HepG2 (cell line): ENCODE data around the gene ATOH8. TPM values are rescaled to one million over a fixed set of nuclear protein-coding genes. Genes with fewer than 3 reads are reported as not detected.

Source experiments
- ATAC-seq: fragments of 200-7000 bp; cut with Tn5 transposase; 3 replicates; pipeline ENCODE4 v1.9.1; 2020; ENCODE audit warnings: mild to moderate bottlenecking, moderate library complexity
- BruUV-seq: library from RNA; stranded (reverse); fragments of 400-500 nt; replicated peaks from 2 replicates; lab custom pipeline; 2021; lab: Mats Ljungman, UMichigan
- CTCF ChIA-PET: fragments of 300-600 bp; formaldehyde crosslinking; extraction: SDS; loops from one replicate; lab custom pipeline; 2021; ENCODE audit warnings: low total read pairs, inconsistent platforms, low intra/inter-chr PET ratio; lab: Yijun Ruan, JAX
- POLR2A ChIA-PET: fragments of 350-600 bp; sonication (Branson Sonifier 250); formaldehyde crosslinking; loops from one replicate; lab custom pipeline; 2020; ENCODE audit warnings: antibody characterized with exemption, inconsistent platforms; lab: Yijun Ruan, JAX
- DNase-seq: peaks from one replicate; pipeline ENCODE4 v3.0.0-alpha.2; 2015; ENCODE audit warnings: low spot score
- FAIRE-seq: peaks from 3 replicates; lab custom pipeline; 2011; peaks lifted over from hg19 to GRCh38; lab: Jason Lieb, UNC
- H2AFZ ChIP-seq: one replicate; pipeline ENCODE4 v1.6.1; 2011; ENCODE audit warnings: low read length, inconsistent platforms
- H3K27ac ChIP-seq: fragments of 300-600 bp; 3 replicates; pipeline ENCODE4 v1.8.0; 2011; ENCODE audit warnings: mixed run types, mild to moderate bottlenecking, mixed read lengths, low read length, inconsistent platforms; ENCODE audit not compliant: insufficient read depth; ENCODE audit errors: extremely low read length
- H3K27me3 ChIP-seq, 2 experiments: fragments of 200-600 bp in 1 of 2; 2 replicates in 1 of 2; 3 replicates in 1 of 2; pipeline versions ENCODE4 v1.6.0 to v1.8.0; 2011; ENCODE audit warnings: low read length in 2 of 2, mild to moderate bottlenecking in 2 of 2, moderate library complexity in 2 of 2, inconsistent platforms in 1 of 2; ENCODE audit not compliant: insufficient read depth in 2 of 2, control insufficient read depth in 1 of 2
- H3K36me3 ChIP-seq, 2 experiments: fragments of 200-600 bp in 1 of 2; replicated peaks in 1 of 2; 2 replicates in 1 of 2; 3 replicates in 1 of 2; pipeline versions ENCODE4 v1.5.1 to v1.8.0; 2011; ENCODE audit warnings: low read length in 2 of 2, inconsistent platforms in 1 of 2; ENCODE audit not compliant: insufficient read depth in 2 of 2, control insufficient read depth in 1 of 2
- H3K4me1 ChIP-seq: 2 replicates; pipeline ENCODE4 v1.5.1; 2012; ENCODE audit warnings: low read length, inconsistent platforms; ENCODE audit not compliant: insufficient read depth
- H3K4me2 ChIP-seq: 2 replicates; pipeline ENCODE4 v1.6.0; 2011; ENCODE audit warnings: low read depth, low read length, inconsistent platforms
- H3K4me3 ChIP-seq, 3 experiments: fragments of 200-600 bp in 1 of 3; sonication (generic), shearing (Covaris generic) in 1 of 3; replicated peaks in 1 of 3; 2 replicates each; pipeline ENCODE4 v1.5.1; 2011 to 2016; ENCODE audit warnings: low read length in 3 of 3, inconsistent platforms in 2 of 3, low read depth in 2 of 3, mild to moderate bottlenecking in 2 of 3, control low read depth in 1 of 3, mixed read lengths in 1 of 3; ENCODE audit not compliant: insufficient read depth in 1 of 3
- H3K79me2 ChIP-seq: one replicate; pipeline ENCODE4 v1.6.1; 2011; ENCODE audit warnings: low read length, inconsistent platforms; ENCODE audit not compliant: insufficient read depth
- H3K9ac ChIP-seq: 2 replicates; pipeline ENCODE4 v1.6.0; 2011; ENCODE audit warnings: mild to moderate bottlenecking, low read depth, low read length, inconsistent platforms; ENCODE audit not compliant: insufficient read depth
- H3K9me3 ChIP-seq: 2 replicates; pipeline ENCODE4 v1.5.1; 2012; ENCODE audit warnings: mild to moderate bottlenecking, low read length
- H4K20me1 ChIP-seq: 2 replicates; pipeline ENCODE4 v1.6.0; 2011; ENCODE audit warnings: inconsistent platforms, mild to moderate bottlenecking, low read length, moderate library complexity; ENCODE audit not compliant: insufficient read depth
- BRD4 ChIP-seq: sonication (generic); formaldehyde crosslinking; IDR thresholded peaks from 2 replicates; pipeline ENCODE4 v1.4.0; 2020; ENCODE audit warnings: missing genetic modification reagents
- HES4 ChIP-seq: sonication (generic); formaldehyde crosslinking; IDR thresholded peaks from 2 replicates; pipeline ENCODE4 v1.9.0; 2021; ENCODE audit warnings: mild to moderate bottlenecking, missing genetic modification reagents, borderline replicate concordance
- KLF13 ChIP-seq: sonication (generic); formaldehyde crosslinking; IDR thresholded peaks from 2 replicates; pipeline ENCODE4 v1.4.0; 2020; ENCODE audit warnings: mild to moderate bottlenecking, missing genetic modification reagents
- MIER3 ChIP-seq: IDR thresholded peaks from 2 replicates; pipeline ENCODE4 v1.6.1; 2016; ENCODE audit warnings: missing compliant biosample characterization, borderline replicate concordance
- NCOA1 ChIP-seq: sonication (generic); formaldehyde crosslinking; IDR thresholded peaks from 2 replicates; pipeline ENCODE4 v1.9.0; 2021; ENCODE audit warnings: missing genetic modification reagents
- NKX3-1 ChIP-seq: sonication (generic); formaldehyde crosslinking; IDR thresholded peaks from 2 replicates; pipeline ENCODE4 v1.5.0; 2020; ENCODE audit warnings: missing genetic modification reagents
- SOX13 ChIP-seq, 3 experiments: fragments of 450-650 bp in 1 of 3; sonication (generic) in 1 of 3; formaldehyde crosslinking in 1 of 3; IDR thresholded peaks in 2 of 3; conservative IDR thresholded peaks in 1 of 3; 2 replicates each; pipeline versions ENCODE4 v1.5.0 to v1.6.1; 2016 to 2020; ENCODE audit warnings: antibody characterized with exemption in 1 of 3, mild to moderate bottlenecking in 1 of 3, missing compliant biosample characterization in 1 of 3, missing genetic modification reagents in 1 of 3, moderate library complexity in 1 of 3
- ZIK1 ChIP-seq: sonication (generic); formaldehyde crosslinking; IDR thresholded peaks from 2 replicates; pipeline ENCODE4 v1.5.0; 2020; ENCODE audit warnings: mild to moderate bottlenecking, low read depth, missing genetic modification reagents, borderline replicate concordance
- ZNF629 ChIP-seq: sonication (generic); formaldehyde crosslinking; conservative IDR thresholded peaks from 2 replicates; pipeline ENCODE4 v1.5.0; 2020; ENCODE audit warnings: missing genetic modification reagents
- ZNF83 ChIP-seq: sonication (generic); formaldehyde crosslinking; IDR thresholded peaks from 2 replicates; pipeline ENCODE4 v1.4.0; 2020; ENCODE audit warnings: missing genetic modification reagents, mild to moderate bottlenecking, borderline replicate concordance
- ZSCAN12 ChIP-seq: sonication (generic); formaldehyde crosslinking; IDR thresholded peaks from 2 replicates; pipeline ENCODE4 v1.9.0; 2021; ENCODE audit warnings: mild to moderate bottlenecking, missing genetic modification reagents
- WGBS: methylation state at CpG from one replicate; pipeline ENCODE4 v1.1.6; 2017; ENCODE audit warnings: low lambda C conversion rate; 5-methylcytosine and 5-hydroxymethylcytosine counted together
- in situ Hi-C: cut with HindIII; loops from 2 replicates; pipeline ENCODE4 v1.10.0; 2017; ENCODE audit warnings: low pct_unique_long_range_greater_than_20kb; ENCODE audit not compliant: extremely low pct_ligation_motif_present
- intact Hi-C: fragments of 100-400 bp; cut with micrococcal nuclease; formaldehyde crosslinking; loops from one replicate; pipeline ENCODE4 v1.10.0; 2022; ENCODE audit not compliant: unreplicated experiment
- polyA plus RNA-seq, 8 experiments: library from polyadenylated mRNA; depleted of rRNA in 3 of 8; stranded (reverse) in 7 of 8; unstranded in 1 of 8; fragments of >200 nt; fragmentation: Illumina TruSeq in 4 of 8; extraction: Trizol in 4 of 8; gene quantifications; 2 replicates each; pipeline versions ENCODE4 v1.2.1 to v1.2.3, GENCODE V29; 2011 to 2016; ENCODE audit warnings: low read depth in 4 of 8, missing spikeins in 1 of 8, mixed read lengths in 1 of 8; ENCODE audit not compliant: insufficient read depth in 1 of 8
- total RNA-seq, 5 experiments: library from RNA; depleted of rRNA; stranded (reverse); fragments of >200 nt; fragmentation: Illumina TruSeq; extraction: Trizol; gene quantifications; 2 replicates each; pipeline ENCODE4 v1.2.3, GENCODE V29; 2016; ENCODE audit warnings: low read depth in 1 of 5
- TF ChIP-seq, protein P1 (sequence below): sonication (generic); formaldehyde crosslinking; IDR thresholded peaks from 2 replicates; pipeline ENCODE4 v1.4.0; 2020; ENCODE audit warnings: mild to moderate bottlenecking, low read depth, missing genetic modification reagents
- TF ChIP-seq, protein P2 (sequence below): sonication (generic); formaldehyde crosslinking; conservative IDR thresholded peaks from 2 replicates; pipeline ENCODE4 v1.4.0; 2020; ENCODE audit warnings: missing genetic modification reagents
- TF ChIP-seq, protein P3 (sequence below): sonication (generic); formaldehyde crosslinking; IDR thresholded peaks from 2 replicates; pipeline ENCODE4 v1.5.0; 2020; ENCODE audit warnings: missing genetic modification reagents, mild to moderate bottlenecking, borderline replicate concordance
- TF ChIP-seq, protein P4 (sequence below): sonication (generic); formaldehyde crosslinking; IDR thresholded peaks from 2 replicates; pipeline ENCODE4 v1.4.0; 2020; ENCODE audit warnings: mild to moderate bottlenecking, missing genetic modification reagents

The ATOH8 gene
- total and polyA plus RNA-seq, 2 of the 13 experiments (the other 11 are each of a cell fraction or from before 2014, with no cell fraction given), result 0.13 to 0.61 TPM

DNA sequence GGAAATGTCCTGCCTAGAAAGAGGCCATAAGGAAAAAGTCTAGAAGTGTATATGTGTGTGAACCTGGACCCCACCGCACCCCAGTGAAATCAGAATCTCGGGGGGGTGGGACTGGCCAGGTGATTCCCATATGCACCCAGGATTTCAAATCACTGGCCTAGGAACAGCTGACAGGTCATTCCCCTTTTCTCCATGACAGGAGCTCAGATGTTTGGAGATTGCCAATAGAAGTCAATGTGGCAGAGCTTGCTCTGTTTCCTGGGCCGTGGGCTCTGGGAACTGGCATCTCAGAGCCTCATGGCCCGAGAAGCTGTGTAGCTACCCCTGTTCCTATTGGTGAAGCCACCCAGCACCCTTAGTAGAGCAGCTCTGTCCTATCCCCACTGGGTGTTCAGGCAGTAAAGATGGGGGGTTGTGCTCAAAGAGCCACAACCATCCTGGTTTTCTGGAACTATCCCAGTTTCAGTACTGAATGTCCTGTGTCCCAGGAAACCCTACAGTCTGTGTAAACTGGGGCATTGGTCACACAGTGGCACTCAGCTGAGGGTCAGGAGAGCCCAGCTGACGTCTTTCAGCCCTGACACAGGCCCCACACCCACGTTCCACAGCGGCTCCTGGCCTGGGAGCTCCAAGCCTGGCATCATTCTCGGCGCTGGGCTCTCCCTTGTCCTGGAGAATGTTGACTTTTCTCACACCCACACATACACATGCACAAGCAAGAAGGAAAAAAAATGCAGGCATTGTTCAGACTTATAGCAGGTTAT is 40.8 kb upstream of the ATOH8 start (continued):
- TF ChIP-seq, protein P1, sequence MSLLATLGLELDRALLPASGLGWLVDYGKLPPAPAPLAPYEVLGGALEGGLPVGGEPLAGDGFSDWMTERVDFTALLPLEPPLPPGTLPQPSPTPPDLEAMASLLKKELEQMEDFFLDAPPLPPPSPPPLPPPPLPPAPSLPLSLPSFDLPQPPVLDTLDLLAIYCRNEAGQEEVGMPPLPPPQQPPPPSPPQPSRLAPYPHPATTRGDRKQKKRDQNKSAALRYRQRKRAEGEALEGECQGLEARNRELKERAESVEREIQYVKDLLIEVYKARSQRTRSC (CRISPR knock-in tag), result no peak
- TF ChIP-seq NKX3-1 (CRISPR knock-in tag) (no peak), ZIK1 (no peak), SOX13 (IDR thresholded peaks at IDR 0.05) (no peak), SOX13 (CRISPR knock-in tag; conservative IDR thresholded peaks at IDR 0.05 in 1 of 2, IDR thresholded peaks at IDR 0.05 in 1 of 2) (no peak), MIER3 (CRISPR knock-in tag) (no peak)
- TF ChIP-seq, protein P2, sequence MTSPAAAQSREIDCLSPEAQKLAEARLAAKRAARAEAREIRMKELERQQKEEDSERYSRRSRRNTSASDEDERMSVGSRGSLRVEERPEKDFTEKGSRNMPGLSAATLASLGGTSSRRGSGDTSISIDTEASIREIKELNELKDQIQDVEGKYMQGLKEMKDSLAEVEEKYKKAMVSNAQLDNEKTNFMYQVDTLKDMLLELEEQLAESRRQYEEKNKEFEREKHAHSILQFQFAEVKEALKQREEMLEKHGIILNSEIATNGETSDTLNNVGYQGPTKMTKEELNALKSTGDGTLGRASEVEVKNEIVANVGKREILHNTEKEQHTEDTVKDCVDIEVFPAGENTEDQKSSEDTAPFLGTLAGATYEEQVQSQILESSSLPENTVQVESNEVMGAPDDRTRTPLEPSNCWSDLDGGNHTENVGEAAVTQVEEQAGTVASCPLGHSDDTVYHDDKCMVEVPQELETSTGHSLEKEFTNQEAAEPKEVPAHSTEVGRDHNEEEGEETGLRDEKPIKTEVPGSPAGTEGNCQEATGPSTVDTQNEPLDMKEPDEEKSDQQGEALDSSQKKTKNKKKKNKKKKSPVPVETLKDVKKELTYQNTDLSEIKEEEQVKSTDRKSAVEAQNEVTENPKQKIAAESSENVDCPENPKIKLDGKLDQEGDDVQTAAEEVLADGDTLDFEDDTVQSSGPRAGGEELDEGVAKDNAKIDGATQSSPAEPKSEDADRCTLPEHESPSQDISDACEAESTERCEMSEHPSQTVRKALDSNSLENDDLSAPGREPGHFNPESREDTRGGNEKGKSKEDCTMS (CRISPR knock-in tag), result no peak
- TF ChIP-seq, all 625 proteins: peak for 0

DNA sequence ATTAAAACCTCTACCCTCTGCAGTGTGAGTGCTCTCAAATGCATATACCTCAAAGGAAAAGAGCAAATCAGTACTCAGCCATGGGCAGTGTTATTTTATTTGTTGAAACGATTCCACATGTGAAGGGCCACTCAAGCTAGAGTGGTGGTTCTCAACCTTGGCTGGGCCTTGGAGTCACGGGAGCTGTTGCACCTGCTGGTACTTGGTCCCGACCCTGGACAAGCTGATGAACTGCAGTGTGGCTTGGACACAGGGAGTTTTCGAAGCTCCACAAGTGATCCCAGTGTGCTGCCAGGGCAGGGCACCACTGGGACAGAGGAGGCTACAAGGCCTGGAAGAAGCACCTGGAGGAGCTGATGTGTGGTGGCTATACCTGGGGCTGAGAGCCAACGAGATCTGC is 40.0 kb upstream of the ATOH8 start:
- H3K9me3 ChIP-seq, result no peaks in the 10 kb centered on the region
- no peak for DNase-seq
- H3K4me1 ChIP-seq, result peaks cover 11% of the 10 kb centered on the region
- H3K4me3 ChIP-seq, result no peak overlapping the region
- H4K20me1 ChIP-seq, result no peaks in the 10 kb centered on the region
- FAIRE-seq, result no peak
- H3K9ac ChIP-seq, result no peak overlapping the region
- in situ Hi-C loops, result loop anchor here (5.0 kb wide), 1 partner anchor 37 kb away; no protein-coding TSS in a partner anchor
- no peak for ATAC-seq
- no peaks in the 10 kb centered on the region for H3K36me3 ChIP-seq
- H3K27me3 ChIP-seq, result peaks cover 13 to 64% of the 10 kb centered on the region in 2 experiments; a peak in 4 of 5 replicates
- intact Hi-C loops, result no loop called here
- ChIA-PET POLR2A (no interaction called here), CTCF (no interaction called here)
- BruUV-seq, result no TSS peak
- no peak overlapping the region for H3K27ac ChIP-seq
- no peak overlapping the region for H2AFZ ChIP-seq
- 30% methylated on average over 3 of the region's 5 CpGs for WGBS
- H3K79me2 ChIP-seq, result no peaks in the 10 kb centered on the region
- H3K4me2 ChIP-seq, result no peak overlapping the region
- no peak for TF ChIP-seq HES4 (CRISPR knock-in tag)
- TF ChIP-seq, protein P3, sequence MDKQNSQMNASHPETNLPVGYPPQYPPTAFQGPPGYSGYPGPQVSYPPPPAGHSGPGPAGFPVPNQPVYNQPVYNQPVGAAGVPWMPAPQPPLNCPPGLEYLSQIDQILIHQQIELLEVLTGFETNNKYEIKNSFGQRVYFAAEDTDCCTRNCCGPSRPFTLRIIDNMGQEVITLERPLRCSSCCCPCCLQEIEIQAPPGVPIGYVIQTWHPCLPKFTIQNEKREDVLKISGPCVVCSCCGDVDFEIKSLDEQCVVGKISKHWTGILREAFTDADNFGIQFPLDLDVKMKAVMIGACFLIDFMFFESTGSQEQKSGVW, result no peak
- TF ChIP-seq ZSCAN12 (CRISPR knock-in tag), result no peak
- no peak for TF ChIP-seq BRD4 (CRISPR knock-in tag)
- TF ChIP-seq ZNF83 (CRISPR knock-in tag), result no peak
- no peak for TF ChIP-seq KLF13 (CRISPR knock-in tag)
- no peak for TF ChIP-seq NCOA1 (CRISPR knock-in tag)
- TF ChIP-seq, protein P4, sequence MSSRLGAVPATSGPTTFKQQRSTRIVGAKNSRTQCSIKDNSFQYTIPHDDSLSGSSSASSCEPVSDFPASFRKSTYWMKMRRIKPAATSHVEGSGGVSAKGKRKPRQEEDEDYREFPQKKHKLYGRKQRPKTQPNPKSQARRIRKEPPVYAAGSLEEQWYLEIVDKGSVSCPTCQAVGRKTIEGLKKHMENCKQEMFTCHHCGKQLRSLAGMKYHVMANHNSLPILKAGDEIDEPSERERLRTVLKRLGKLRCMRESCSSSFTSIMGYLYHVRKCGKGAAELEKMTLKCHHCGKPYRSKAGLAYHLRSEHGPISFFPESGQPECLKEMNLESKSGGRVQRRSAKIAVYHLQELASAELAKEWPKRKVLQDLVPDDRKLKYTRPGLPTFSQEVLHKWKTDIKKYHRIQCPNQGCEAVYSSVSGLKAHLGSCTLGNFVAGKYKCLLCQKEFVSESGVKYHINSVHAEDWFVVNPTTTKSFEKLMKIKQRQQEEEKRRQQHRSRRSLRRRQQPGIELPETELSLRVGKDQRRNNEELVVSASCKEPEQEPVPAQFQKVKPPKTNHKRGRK, result no peak
- no peak for TF ChIP-seq ZNF629 (CRISPR knock-in tag)
